Heart right ventricle (tissue), 16 donors: Measurements from ENCODE around the gene PGBD5. TPM values are rescaled to one million over a fixed set of nuclear protein-coding genes. Genes with fewer than 3 reads are reported as not detected.

Source experiments
- ATAC-seq, 8 donors: fragments of 200-7000 bp; cut with Tn5 transposase; one replicate each; pipeline ENCODE4 v1.9.1; 2020; ENCODE audit warnings: mild to moderate bottlenecking in 8 of 8, moderate library complexity in 8 of 8, moderate number of reproducible peaks in 1 of 8
- DNase-seq, 2 donors: peaks; one replicate each; pipeline ENCODE4 v3.0.0-alpha.2; 2020
- H3K27ac ChIP-seq, 10 donors: fragments of 200-600 bp; sonication (generic) in 2 of 10; one replicate each; pipeline versions ENCODE4 v1.5.0 to v1.8.0; 2020 to 2022; ENCODE audit warnings: mild to moderate bottlenecking in 3 of 10
- H3K27me3 ChIP-seq, 7 donors: fragments of 200-600 bp; one replicate each; pipeline ENCODE4 v1.8.0; 2021 to 2022; ENCODE audit warnings: mild to moderate bottlenecking in 2 of 7
- H3K36me3 ChIP-seq, 9 donors: fragments of 200-600 bp; sonication (generic) in 1 of 9; one replicate each; pipeline versions ENCODE4 v1.5.0 to v1.8.0; 2020 to 2022; ENCODE audit warnings: mild to moderate bottlenecking in 2 of 9
- H3K4me1 ChIP-seq, 9 donors: fragments of 200-600 bp; sonication (generic) in 1 of 9; one replicate each; pipeline versions ENCODE4 v1.5.0 to v1.8.0; 2020 to 2022; ENCODE audit warnings: mild to moderate bottlenecking in 4 of 9
- H3K4me3 ChIP-seq, 10 donors: fragments of 200-600 bp; sonication (generic) in 2 of 10; one replicate each; pipeline versions ENCODE4 v1.5.0 to v1.8.0; 2020 to 2022; ENCODE audit warnings: mild to moderate bottlenecking in 7 of 10, moderate library complexity in 2 of 10
- H3K9me3 ChIP-seq, 11 donors: fragments of 200-600 bp in 10 of 11; sonication (generic) in 2 of 11; one replicate each; pipeline versions ENCODE4 v1.5.0 to v1.8.0; 2013 to 2022; ENCODE audit warnings: mild to moderate bottlenecking in 2 of 11, control low read depth in 1 of 11, moderate library complexity in 1 of 11
- WGBS, 2 donors: extraction: QIAGEN DNeasy Blood & Tissue Kit; methylation state at CpG; one replicate each; pipeline ENCODE4 v1.1.7; 2013; ENCODE audit warnings: inconsistent platforms in 1 of 2; 5-methylcytosine and 5-hydroxymethylcytosine counted together
- intact Hi-C, 10 donors: fragments of 100-400 bp; cut with DNase I; formaldehyde crosslinking; loops; one replicate each; pipeline versions ENCODE4 v1.11.1 to v1.14.2; 2022
- polyA plus RNA-seq, 2 donors: library from polyadenylated mRNA; stranded (reverse); fragments of 200-250 nt; gene quantifications; one replicate each; pipeline ENCODE4 v1.2.3, GENCODE V29; 2013
- total RNA-seq, 10 donors: library from RNA; stranded (reverse); fragmentation: NEBNext Ultra II Directional in 3 of 10; extraction: Animal tissue kit (Norgen Biotek cat#: 25700) in 3 of 10; gene quantifications; one replicate each; pipeline versions ENCODE4 v1.2.1 to v1.2.4, GENCODE V29; 2021 to 2023
- TF ChIP-seq, protein P1 (sequence below), 9 donors: fragments of 200-600 bp; sonication (generic) in 2 of 9; IDR thresholded peaks; one replicate each; pipeline versions ENCODE4 v1.5.0 to v1.8.0; 2021 to 2022; ENCODE audit warnings: antibody characterized with exemption in 9 of 9, mild to moderate bottlenecking in 5 of 9, moderate library complexity in 1 of 9
- donor health status: Arrhythmogenic right ventricular cardiomyopathy.
- donor health status: ischemic (EF 13 %, LVEDD 7.1; RV severe dilation, severe dysfunction).
- donor health status: healthy with polysubstance abuse.
- donor health status: DM: no; HTN: yes; CAD: no.
- donor health status: DM: no; HTN: no; CAD: no.
- donor health status: ischemic (EF 25% LVEDD 6.9; RV normal size, moderate dysfunction).
- donor health status: ischemic (EF 25% LVEDD 5.7; RV mildly dilated, moderate dysfunction).
- donor health status: healthy.
- donor health status: DM: yes; HTN: yes; CAD: no.
- donor health status: Ischemic cardiomyopathy.
- donor health status: ischemic (EF 35%, LVEDD 5.7; RV mildly dilated, moderate dysfunction).
- donor health status: nonischemic (EF 11% LVEDD 7.7; RV severe dilation, severe dysfunction).
- donor health status: DM: yes; HTN: yes; CAD: no.
- donor health status: PGD.
- donor health status: ischemic (EF 29% LVEDD 5.4; RV normal size, mild dysfunction).
- donor health status: nonischemic (EF 23%, LVEDD 6.1; RV moderate dilation, normal function).

Gene PGBD5
- total and polyA plus RNA-seq, 12 donors = 0.52 to 11.4 (median 7.9) TPM

DNA sequence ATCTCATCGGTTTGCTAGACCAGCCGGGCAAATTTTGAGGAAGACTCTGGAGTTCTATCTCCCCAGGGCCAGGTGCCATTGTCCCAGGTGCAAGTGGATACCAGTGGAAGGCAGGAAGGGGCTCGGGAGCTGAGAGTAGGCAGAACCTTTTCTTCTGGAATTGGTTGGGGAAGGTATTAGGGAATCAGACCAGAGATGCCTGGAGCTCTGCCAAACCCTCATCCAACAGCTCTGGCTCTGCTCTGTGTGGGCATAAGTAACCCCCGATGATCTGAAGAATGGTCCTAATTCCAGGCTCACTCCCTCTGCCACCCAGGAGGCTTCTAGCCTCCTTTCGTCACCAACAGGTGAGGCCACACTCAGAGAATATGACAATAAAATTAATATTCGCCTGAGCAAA, 69.9 kb downstream of the PGBD5 start:
- 82 to 84% methylated on average over 6 of the region's 6 CpGs for WGBS, 2 donors
- Histone ChIP-seq H3K27me3 (no peaks in the 10 kb centered on the region), H3K27ac (no peak overlapping the region), H3K36me3 (no peaks in the 10 kb centered on the region), H3K9me3 (no peaks in the 10 kb centered on the region), H3K4me3 (no peak overlapping the region), H3K4me1 (peaks cover 0 to 2% (median 0%) of the 10 kb centered on the region in 9 donors)
- intact Hi-C loops = no loop called here
- ATAC-seq (no peak), DNase-seq (no peak)
- TF ChIP-seq, protein P1, sequence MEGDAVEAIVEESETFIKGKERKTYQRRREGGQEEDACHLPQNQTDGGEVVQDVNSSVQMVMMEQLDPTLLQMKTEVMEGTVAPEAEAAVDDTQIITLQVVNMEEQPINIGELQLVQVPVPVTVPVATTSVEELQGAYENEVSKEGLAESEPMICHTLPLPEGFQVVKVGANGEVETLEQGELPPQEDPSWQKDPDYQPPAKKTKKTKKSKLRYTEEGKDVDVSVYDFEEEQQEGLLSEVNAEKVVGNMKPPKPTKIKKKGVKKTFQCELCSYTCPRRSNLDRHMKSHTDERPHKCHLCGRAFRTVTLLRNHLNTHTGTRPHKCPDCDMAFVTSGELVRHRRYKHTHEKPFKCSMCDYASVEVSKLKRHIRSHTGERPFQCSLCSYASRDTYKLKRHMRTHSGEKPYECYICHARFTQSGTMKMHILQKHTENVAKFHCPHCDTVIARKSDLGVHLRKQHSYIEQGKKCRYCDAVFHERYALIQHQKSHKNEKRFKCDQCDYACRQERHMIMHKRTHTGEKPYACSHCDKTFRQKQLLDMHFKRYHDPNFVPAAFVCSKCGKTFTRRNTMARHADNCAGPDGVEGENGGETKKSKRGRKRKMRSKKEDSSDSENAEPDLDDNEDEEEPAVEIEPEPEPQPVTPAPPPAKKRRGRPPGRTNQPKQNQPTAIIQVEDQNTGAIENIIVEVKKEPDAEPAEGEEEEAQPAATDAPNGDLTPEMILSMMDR (IDR thresholded peaks at IDR 0.05) = no peak

DNA sequence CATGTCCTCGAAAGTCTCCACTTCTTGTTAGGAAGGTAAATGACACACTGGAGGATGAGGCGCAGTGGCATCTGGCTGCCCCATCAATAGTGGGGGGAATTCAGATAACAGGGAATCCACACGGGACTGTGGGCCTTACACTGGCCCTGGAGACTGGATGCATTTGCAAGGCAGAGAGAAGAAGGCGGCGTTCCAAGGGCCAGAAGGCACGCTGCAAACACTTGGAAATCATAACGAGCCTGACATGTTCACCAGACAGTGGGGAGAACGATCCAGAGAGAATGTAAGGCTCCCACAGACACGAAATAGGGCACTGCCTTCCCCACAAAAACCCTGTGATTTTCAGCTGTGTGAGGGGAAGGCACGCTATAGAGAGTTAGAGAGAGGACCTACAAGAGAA, 70.5 kb downstream of the PGBD5 start:
- no peaks in the 10 kb centered on the region for H3K9me3 ChIP-seq
- TF ChIP-seq, protein P1 (IDR thresholded peaks at IDR 0.05) = no peak
- intact Hi-C loops = no loop called here
- H3K27ac ChIP-seq = no peak overlapping the region
- H3K4me3 ChIP-seq = no peak overlapping the region
- DNase-seq (no peak), ATAC-seq (no peak)
- H3K27me3 ChIP-seq = no peaks in the 10 kb centered on the region
- H3K4me1 ChIP-seq = peaks cover 0 to 8% (median 0%) of the 10 kb centered on the region in 9 donors
- H3K36me3 ChIP-seq = no peaks in the 10 kb centered on the region
- 78 to 83% methylated on average over 10 of the region's 10 CpGs for whole genome bisulfite sequencing, 2 donors

DNA sequence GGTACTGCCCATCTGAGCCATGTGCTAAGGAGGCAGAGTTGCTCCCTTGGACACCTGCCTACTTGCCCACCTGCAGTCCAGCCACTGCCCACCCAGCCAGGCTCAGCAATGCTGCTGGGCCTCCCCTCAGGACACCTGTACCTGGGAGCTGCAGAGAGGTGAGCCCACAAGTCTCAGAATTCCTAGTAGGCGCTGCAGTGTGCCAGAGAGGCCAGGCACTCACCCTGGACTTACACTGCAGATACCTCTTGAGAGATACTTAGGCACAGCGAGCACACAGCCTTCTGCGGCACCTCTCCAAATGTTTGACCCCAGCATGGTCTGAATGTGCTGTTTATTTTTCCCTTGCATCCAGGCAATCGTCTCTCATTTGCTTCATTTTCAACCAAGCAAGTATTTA, 71.0 kb downstream of the PGBD5 start:
- Histone ChIP-seq H3K4me1 (peaks cover 0 to 12% (median 0%) of the 10 kb centered on the region in 9 donors), H3K36me3 (no peaks in the 10 kb centered on the region), H3K27ac (no peak overlapping the region), H3K4me3 (no peak overlapping the region), H3K27me3 (no peaks in the 10 kb centered on the region), H3K9me3 (no peaks in the 10 kb centered on the region)
- WGBS, 2 donors = 75 to 89% methylated on average over 4 of the region's 4 CpGs
- no peak for DNase-seq
- intact Hi-C loops = no loop called here
- no peak for ATAC-seq
- TF ChIP-seq, protein P1 (IDR thresholded peaks at IDR 0.05) = no peak

DNA sequence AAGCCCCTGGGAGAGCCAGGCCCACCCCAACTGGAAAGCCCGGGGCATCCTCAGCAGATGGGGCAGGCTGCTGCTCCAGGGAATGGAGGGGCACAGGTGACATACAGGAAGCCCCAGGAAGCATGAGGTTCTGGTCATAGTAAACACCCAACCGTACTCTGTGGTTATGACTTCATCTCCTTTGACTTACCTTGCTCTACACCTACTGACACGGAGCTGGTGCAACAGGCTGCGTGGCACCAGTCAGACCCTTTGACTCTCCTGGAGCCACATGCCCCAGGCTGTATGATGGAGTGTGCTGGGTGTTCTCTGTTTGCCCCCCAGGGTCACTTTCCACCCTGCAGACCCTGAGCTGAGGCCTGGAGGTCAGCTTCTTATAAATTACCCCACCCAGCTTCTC, 72.1 kb downstream of the PGBD5 start:
- WGBS, 2 donors = 90 to 93% methylated on average over 4 of the region's 4 CpGs
- H3K9me3 ChIP-seq = no peaks in the 10 kb centered on the region
- H3K4me3 ChIP-seq = no peak overlapping the region
- ATAC-seq (no peak), DNase-seq (no peak)
- TF ChIP-seq, protein P1 (IDR thresholded peaks at IDR 0.05) = no peak
- H3K36me3 ChIP-seq = no peaks in the 10 kb centered on the region
- H3K27ac ChIP-seq = no peak overlapping the region
- no peaks in the 10 kb centered on the region for H3K27me3 ChIP-seq
- intact Hi-C loops = no loop called here
- H3K4me1 ChIP-seq = peaks cover 0 to 15% (median 0%) of the 10 kb centered on the region in 9 donors
